Kidney epithelial cell (primary cell): ENCODE results near the gene KDM3B. TPM values are rescaled to one million over a fixed set of nuclear protein-coding genes. Genes with fewer than 3 reads are reported as not detected.

ENCODE experiments used
- DNase-seq: peaks from one replicate; pipeline ENCODE4 v3.0.0-alpha.2; 2010; ENCODE audit warnings: low read depth
- H3K27me3 ChIP-seq: 2 replicates; pipeline ENCODE4 v1.6.0; 2011; ENCODE audit warnings: low read length; ENCODE audit not compliant: control insufficient read depth, insufficient read depth
- H3K36me3 ChIP-seq: 2 replicates; pipeline ENCODE4 v1.5.1; 2011; ENCODE audit warnings: low read length; ENCODE audit not compliant: control insufficient read depth, insufficient read depth
- H3K4me3 ChIP-seq: 2 replicates; pipeline ENCODE4 v1.5.1; 2011; ENCODE audit warnings: low read depth, mild to moderate bottlenecking, control low read depth, low read length
- total RNA-seq: library from RNA; depleted of rRNA; stranded (reverse); fragments of >200 nt; gene quantifications from 2 replicates; pipeline ENCODE4 v1.2.3, GENCODE V29; 2015
- TF ChIP-seq, protein P1 (sequence below): IDR thresholded peaks from 2 replicates; pipeline ENCODE4 v1.5.1; 2011; ENCODE audit warnings: mild to moderate bottlenecking, moderate library complexity, low read length, control low read depth, inconsistent platforms; ENCODE audit not compliant: insufficient read depth, poor library complexity, severe bottlenecking

Gene KDM3B
- total RNA-seq, 1 donor from 2014 or later: 44.3 TPM

GRCh38 chr5:138464388-138465260, 112.1 kb downstream of the KDM3B start:
- peak overlapping the region; percentile 73 for H3K4me3 ChIP-seq
- H3K36me3 ChIP-seq: peaks cover 3% of the 10 kb centered on the region
- TF ChIP-seq, protein P1, sequence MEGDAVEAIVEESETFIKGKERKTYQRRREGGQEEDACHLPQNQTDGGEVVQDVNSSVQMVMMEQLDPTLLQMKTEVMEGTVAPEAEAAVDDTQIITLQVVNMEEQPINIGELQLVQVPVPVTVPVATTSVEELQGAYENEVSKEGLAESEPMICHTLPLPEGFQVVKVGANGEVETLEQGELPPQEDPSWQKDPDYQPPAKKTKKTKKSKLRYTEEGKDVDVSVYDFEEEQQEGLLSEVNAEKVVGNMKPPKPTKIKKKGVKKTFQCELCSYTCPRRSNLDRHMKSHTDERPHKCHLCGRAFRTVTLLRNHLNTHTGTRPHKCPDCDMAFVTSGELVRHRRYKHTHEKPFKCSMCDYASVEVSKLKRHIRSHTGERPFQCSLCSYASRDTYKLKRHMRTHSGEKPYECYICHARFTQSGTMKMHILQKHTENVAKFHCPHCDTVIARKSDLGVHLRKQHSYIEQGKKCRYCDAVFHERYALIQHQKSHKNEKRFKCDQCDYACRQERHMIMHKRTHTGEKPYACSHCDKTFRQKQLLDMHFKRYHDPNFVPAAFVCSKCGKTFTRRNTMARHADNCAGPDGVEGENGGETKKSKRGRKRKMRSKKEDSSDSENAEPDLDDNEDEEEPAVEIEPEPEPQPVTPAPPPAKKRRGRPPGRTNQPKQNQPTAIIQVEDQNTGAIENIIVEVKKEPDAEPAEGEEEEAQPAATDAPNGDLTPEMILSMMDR: no peak
- H3K27me3 ChIP-seq: no peaks in the 10 kb centered on the region
- DNase-seq: peak; percentile 88

DNA sequence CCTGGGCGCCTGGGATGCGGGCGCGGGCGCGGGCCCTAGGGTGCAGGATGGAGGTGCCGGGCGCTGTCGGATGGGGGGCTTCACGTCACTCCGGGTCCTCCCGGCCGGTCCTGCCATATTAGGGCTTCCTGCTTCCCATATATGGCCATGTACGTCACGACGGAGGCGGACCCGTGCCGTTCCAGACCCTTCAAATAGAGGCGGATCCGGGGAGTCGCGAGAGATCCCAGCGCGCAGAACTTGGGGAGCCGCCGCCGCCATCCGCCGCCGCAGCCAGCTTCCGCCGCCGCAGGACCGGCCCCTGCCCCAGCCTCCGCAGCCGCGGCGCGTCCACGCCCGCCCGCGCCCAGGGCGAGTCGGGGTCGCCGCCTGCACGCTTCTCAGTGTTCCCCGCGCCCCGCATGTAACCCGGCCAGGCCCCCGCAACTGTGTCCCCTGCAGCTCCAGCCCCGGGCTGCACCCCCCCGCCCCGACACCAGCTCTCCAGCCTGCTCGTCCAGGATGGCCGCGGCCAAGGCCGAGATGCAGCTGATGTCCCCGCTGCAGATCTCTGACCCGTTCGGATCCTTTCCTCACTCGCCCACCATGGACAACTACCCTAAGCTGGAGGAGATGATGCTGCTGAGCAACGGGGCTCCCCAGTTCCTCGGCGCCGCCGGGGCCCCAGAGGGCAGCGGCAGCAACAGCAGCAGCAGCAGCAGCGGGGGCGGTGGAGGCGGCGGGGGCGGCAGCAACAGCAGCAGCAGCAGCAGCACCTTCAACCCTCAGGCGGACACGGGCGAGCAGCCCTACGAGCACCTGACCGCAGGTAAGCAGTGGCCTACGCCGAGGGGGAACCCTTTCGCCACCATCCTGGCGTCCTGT, 113.0 kb downstream of the KDM3B start, which contains the start of gene EGR1:
TSS of gene EGR1 (plus strand) at position 219 of the 864 bp plus-strand sequence. CDS start at position 502, 283 bp downstream.
- Histone ChIP-seq H3K36me3 (peaks cover 3% of the 10 kb centered on the region), H3K4me3 (peak within 1 kb of the TSS; percentile 73), H3K27me3 (no peaks in the 10 kb centered on the region)
- TF ChIP-seq, protein P1: no peak
- DNase-seq: no peak

- no peak for DNase-seq
These were observed 113.8 kb downstream of the KDM3B start for GRCh38 chr5:138466125-138466899.

DNA sequence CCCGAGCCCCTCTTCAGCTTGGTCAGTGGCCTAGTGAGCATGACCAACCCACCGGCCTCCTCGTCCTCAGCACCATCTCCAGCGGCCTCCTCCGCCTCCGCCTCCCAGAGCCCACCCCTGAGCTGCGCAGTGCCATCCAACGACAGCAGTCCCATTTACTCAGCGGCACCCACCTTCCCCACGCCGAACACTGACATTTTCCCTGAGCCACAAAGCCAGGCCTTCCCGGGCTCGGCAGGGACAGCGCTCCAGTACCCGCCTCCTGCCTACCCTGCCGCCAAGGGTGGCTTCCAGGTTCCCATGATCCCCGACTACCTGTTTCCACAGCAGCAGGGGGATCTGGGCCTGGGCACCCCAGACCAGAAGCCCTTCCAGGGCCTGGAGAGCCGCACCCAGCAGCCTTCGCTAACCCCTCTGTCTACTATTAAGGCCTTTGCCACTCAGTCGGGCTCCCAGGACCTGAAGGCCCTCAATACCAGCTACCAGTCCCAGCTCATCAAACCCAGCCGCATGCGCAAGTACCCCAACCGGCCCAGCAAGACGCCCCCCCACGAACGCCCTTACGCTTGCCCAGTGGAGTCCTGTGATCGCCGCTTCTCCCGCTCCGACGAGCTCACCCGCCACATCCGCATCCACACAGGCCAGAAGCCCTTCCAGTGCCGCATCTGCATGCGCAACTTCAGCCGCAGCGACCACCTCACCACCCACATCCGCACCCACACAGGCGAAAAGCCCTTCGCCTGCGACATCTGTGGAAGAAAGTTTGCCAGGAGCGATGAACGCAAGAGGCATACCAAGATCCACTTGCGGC, 114.6 kb downstream of the KDM3B start:
- Histone ChIP-seq H3K27me3 (no peaks in the 10 kb centered on the region), H3K4me3 (peak overlapping the region; percentile 73), H3K36me3 (peaks cover 3% of the 10 kb centered on the region)
- TF ChIP-seq, protein P1: no peak
- DNase-seq: no peak

More at GRCh38 chr5:138466125-138466899, 113.8 kb downstream of the KDM3B start:
- no peaks in the 10 kb centered on the region for H3K27me3 ChIP-seq
- TF ChIP-seq, protein P1: no peak
- peaks cover 3% of the 10 kb centered on the region for H3K36me3 ChIP-seq
- H3K4me3 ChIP-seq: peak overlapping the region; percentile 73

DNA sequence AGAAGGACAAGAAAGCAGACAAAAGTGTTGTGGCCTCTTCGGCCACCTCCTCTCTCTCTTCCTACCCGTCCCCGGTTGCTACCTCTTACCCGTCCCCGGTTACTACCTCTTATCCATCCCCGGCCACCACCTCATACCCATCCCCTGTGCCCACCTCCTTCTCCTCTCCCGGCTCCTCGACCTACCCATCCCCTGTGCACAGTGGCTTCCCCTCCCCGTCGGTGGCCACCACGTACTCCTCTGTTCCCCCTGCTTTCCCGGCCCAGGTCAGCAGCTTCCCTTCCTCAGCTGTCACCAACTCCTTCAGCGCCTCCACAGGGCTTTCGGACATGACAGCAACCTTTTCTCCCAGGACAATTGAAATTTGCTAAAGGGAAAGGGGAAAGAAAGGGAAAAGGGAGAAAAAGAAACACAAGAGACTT, 115.2 kb downstream of the KDM3B start:
- Histone ChIP-seq H3K27me3 (no peaks in the 10 kb centered on the region), H3K36me3 (peaks cover 3% of the 10 kb centered on the region), H3K4me3 (peak overlapping the region; percentile 73)
- TF ChIP-seq, protein P1: no peak
- no peak for DNase-seq
